IMR-90 (cell line): Measurements from ENCODE around the gene TEX22. TPM values are rescaled to one million over a fixed set of nuclear protein-coding genes. Genes with fewer than 3 reads are reported as not detected.

Experiments
- ATAC-seq: fragments of 200-7000 bp; cut with Tn5 transposase; 2 replicates; pipeline ENCODE4 v1.9.1; 2020; ENCODE audit warnings: low read depth, mild to moderate bottlenecking, moderate library complexity
- BruUV-seq: library from RNA; stranded (reverse); fragments of 400-500 nt; replicated peaks from 2 replicates; lab custom pipeline; 2021; lab: Mats Ljungman, UMichigan
- CTCF ChIA-PET: fragments of 300-600 bp; formaldehyde crosslinking; extraction: SDS; loops from one replicate; lab custom pipeline; 2021; ENCODE audit warnings: antibody characterized with exemption; lab: Yijun Ruan, JAX
- POLR2A ChIA-PET: fragments of 300-600 bp; sonication (Branson Sonifier 250); formaldehyde crosslinking; loops from one replicate; lab custom pipeline; 2022; ENCODE audit warnings: antibody characterized with exemption; ENCODE audit not compliant: unreplicated experiment; lab: Charles Lee
- DNase-seq: peaks from one replicate; pipeline ENCODE4 v3.0.0; 2013
- H2AFZ ChIP-seq: replicated peaks from 2 replicates; pipeline ENCODE3; 2013; ENCODE audit warnings: low read length, mild to moderate bottlenecking; ENCODE audit not compliant: poor library complexity
- H2AK5ac ChIP-seq: 2 replicates; pipeline ENCODE4 v1.6.1; 2013; ENCODE audit warnings: low read depth, low read length, inconsistent platforms
- H2AK9ac ChIP-seq: replicated peaks from 2 replicates; pipeline ENCODE3; 2013; ENCODE audit warnings: mild to moderate bottlenecking, low read depth, low read length, moderate library complexity; ENCODE audit not compliant: poor library complexity
- H2BK120ac ChIP-seq: 2 replicates; pipeline ENCODE4 v1.6.1; 2013; ENCODE audit warnings: low read depth, low read length, inconsistent platforms
- H2BK15ac ChIP-seq: 3 replicates; pipeline ENCODE4 v1.6.1; 2013; ENCODE audit warnings: low read depth, low read length, inconsistent platforms
- H2BK20ac ChIP-seq: 2 replicates; pipeline ENCODE4 v1.6.1; 2013; ENCODE audit warnings: low read depth, mild to moderate bottlenecking, inconsistent platforms, low read length, moderate library complexity
- H2BK5ac ChIP-seq: 2 replicates; pipeline ENCODE4 v1.6.1; 2013; ENCODE audit warnings: mild to moderate bottlenecking, low read depth, low read length, inconsistent platforms; ENCODE audit not compliant: poor library complexity, severe bottlenecking
- H3K14ac ChIP-seq: replicated peaks from 2 replicates; pipeline ENCODE4 v1.6.1; 2013; ENCODE audit warnings: low read depth, low read length, inconsistent platforms
- H3K18ac ChIP-seq: 2 replicates; pipeline ENCODE4 v1.6.1; 2013; ENCODE audit warnings: low read depth, low read length, control low read depth
- H3K23ac ChIP-seq: 2 replicates; pipeline ENCODE4 v1.6.1; 2013; ENCODE audit warnings: low read depth, low read length, inconsistent platforms
- H3K27ac ChIP-seq: 2 replicates; pipeline ENCODE4 v1.5.1; 2013; ENCODE audit warnings: mild to moderate bottlenecking, control low read depth, low read length; ENCODE audit not compliant: insufficient read depth
- H3K27me3 ChIP-seq: 2 replicates; pipeline ENCODE4 v1.6.1; 2013; ENCODE audit warnings: low read length; ENCODE audit not compliant: control insufficient read depth, insufficient read depth
- H3K36me3 ChIP-seq: 2 replicates; pipeline ENCODE4 v1.6.1; 2013; ENCODE audit warnings: low read length, mixed read lengths; ENCODE audit not compliant: control insufficient read depth, insufficient read depth
- H3K4ac ChIP-seq: 2 replicates; pipeline ENCODE4 v1.6.1; 2013; ENCODE audit warnings: low read depth, low read length, inconsistent platforms
- H3K4me1 ChIP-seq: 2 replicates; pipeline ENCODE4 v1.6.1; 2013; ENCODE audit warnings: low read length, mixed read lengths; ENCODE audit not compliant: control insufficient read depth, insufficient read depth
- H3K4me2 ChIP-seq: 2 replicates; pipeline ENCODE4 v1.6.1; 2013; ENCODE audit warnings: low read depth, mild to moderate bottlenecking, control low read depth, low read length, moderate library complexity
- H3K4me3 ChIP-seq: 2 replicates; pipeline ENCODE4 v1.5.1; 2013; ENCODE audit warnings: low read depth, mild to moderate bottlenecking, control low read depth, low read length, moderate library complexity; ENCODE audit not compliant: insufficient read depth
- H3K56ac ChIP-seq: 2 replicates; pipeline ENCODE4 v1.6.1; 2013; ENCODE audit warnings: low read length, inconsistent platforms; ENCODE audit not compliant: insufficient read depth; ENCODE audit errors: extremely low read depth
- H3K79me1 ChIP-seq, 2 experiments: 2 replicates each; pipeline ENCODE4 v1.6.1; 2013; ENCODE audit warnings: low read length in 2 of 2, inconsistent platforms in 1 of 2, low read depth in 1 of 2
- H3K9ac ChIP-seq: 2 replicates; pipeline ENCODE4 v1.6.1; 2013; ENCODE audit warnings: low read depth, low read length, control low read depth
- H3K9me1 ChIP-seq: 2 replicates; pipeline ENCODE4 v1.6.1; 2013; ENCODE audit warnings: low read length, inconsistent platforms; ENCODE audit not compliant: insufficient read depth
- H3K9me3 ChIP-seq: 2 replicates; pipeline ENCODE4 v1.6.1; 2013; ENCODE audit warnings: low read length; ENCODE audit not compliant: control insufficient read depth, insufficient read depth
- H4K20me1 ChIP-seq: 2 replicates; pipeline ENCODE4 v1.6.1; 2013; ENCODE audit warnings: low read length, inconsistent platforms; ENCODE audit not compliant: insufficient read depth
- H4K5ac ChIP-seq: 2 replicates; pipeline ENCODE4 v1.6.1; 2013; ENCODE audit warnings: mild to moderate bottlenecking, low read depth, low read length, control low read depth
- H4K8ac ChIP-seq, 2 experiments: 2 replicates each; pipeline ENCODE4 v1.6.1; 2013; ENCODE audit warnings: low read depth in 2 of 2, low read length in 2 of 2, control low read depth in 1 of 2, inconsistent platforms in 1 of 2
- H4K91ac ChIP-seq: 2 replicates; pipeline ENCODE4 v1.6.1; 2013; ENCODE audit warnings: low read depth, low read length, inconsistent platforms; ENCODE audit not compliant: insufficient read depth
- BHLHE40 ChIP-seq: fragments of 150-350 bp; IDR thresholded peaks from 2 replicates; pipeline ENCODE4 v1.6.1; 2016; ENCODE audit warnings: mild to moderate bottlenecking, low read depth, low read length
- CEBPB ChIP-seq: IDR thresholded peaks from 2 replicates; pipeline ENCODE4 v1.6.1; 2012; ENCODE audit warnings: low read depth, low read length, improper control_type of control experiment
- CHD1 ChIP-seq: IDR thresholded peaks from 2 replicates; pipeline ENCODE4 v1.6.1; 2012; ENCODE audit warnings: low read depth, low read length, improper control_type of control experiment
- CTCF ChIP-seq: conservative IDR thresholded peaks from 2 replicates; pipeline ENCODE4 v1.5.1; 2012; ENCODE audit warnings: mild to moderate bottlenecking, low read depth, low read length, improper control_type of control experiment
- ELK1 ChIP-seq: fragments of 150-350 bp; IDR thresholded peaks from 2 replicates; pipeline ENCODE4 v1.6.1; 2016; ENCODE audit warnings: low read depth, mild to moderate bottlenecking, low read length, moderate library complexity, borderline replicate concordance
- FOS ChIP-seq: fragments of 150-350 bp; IDR thresholded peaks from 2 replicates; pipeline ENCODE4 v1.6.1; 2016; ENCODE audit warnings: low read depth, low read length
- MAFK ChIP-seq: IDR thresholded peaks from 2 replicates; pipeline ENCODE4 v1.6.1; 2012; ENCODE audit warnings: low read depth, low read length, improper control_type of control experiment
- MAZ ChIP-seq: IDR thresholded peaks from 2 replicates; pipeline ENCODE4 v1.6.1; 2012; ENCODE audit warnings: low read depth, mild to moderate bottlenecking, low read length, improper control_type of control experiment, moderate library complexity, borderline replicate concordance
- MXI1 ChIP-seq: IDR thresholded peaks from 2 replicates; pipeline ENCODE4 v1.6.1; 2012; ENCODE audit warnings: low read depth, mild to moderate bottlenecking, low read length, moderate library complexity, borderline replicate concordance
- NFE2L2 ChIP-seq: fragments of 150-350 bp; IDR thresholded peaks from 2 replicates; pipeline ENCODE4 v1.6.1; 2016; ENCODE audit warnings: low read depth, mild to moderate bottlenecking, low read length
- POLR2A ChIP-seq: IDR thresholded peaks from 2 replicates; pipeline ENCODE4 v1.6.1; 2012; ENCODE audit warnings: mild to moderate bottlenecking, low read depth, low read length
- RAD21 ChIP-seq: IDR thresholded peaks from 2 replicates; pipeline ENCODE4 v1.6.1; 2012; ENCODE audit warnings: low read length, improper control_type of control experiment
- RCOR1 ChIP-seq: IDR thresholded peaks from 2 replicates; pipeline ENCODE4 v1.6.1; 2012; ENCODE audit warnings: mild to moderate bottlenecking, low read length, improper control_type of control experiment; ENCODE audit not compliant: insufficient replicate concordance
- RFX5 ChIP-seq: IDR thresholded peaks from 2 replicates; pipeline ENCODE4 v1.8.0; 2012; ENCODE audit warnings: low read depth, mild to moderate bottlenecking, low read length, moderate library complexity
- SMC3 ChIP-seq: fragments of 150-350 bp; IDR thresholded peaks from 2 replicates; pipeline ENCODE4 v1.6.1; 2016; ENCODE audit warnings: low read depth, mild to moderate bottlenecking, antibody characterized with exemption, low read length, moderate library complexity
- USF2 ChIP-seq: fragments of 150-350 bp; IDR thresholded peaks from 2 replicates; pipeline ENCODE4 v1.6.1; 2017; ENCODE audit warnings: mild to moderate bottlenecking, antibody characterized with exemption, low read length, low read depth
- WGBS, 2 experiments: methylation state at CpG; one replicate each; pipeline versions ENCODE4 v1.1.5 to v1.1.7; 2013; ENCODE audit warnings: missing lambda C conversion rate in 2 of 2; ENCODE audit not compliant: insufficient read length in 1 of 2; ENCODE audit errors: extremely low coverage in 2 of 2; 5-methylcytosine and 5-hydroxymethylcytosine counted together
- dilution Hi-C: fragments of 300-500 bp; cut with HindIII; formaldehyde crosslinking; loops from one replicate; pipeline ENCODE4 v1.14.3; 2018; ENCODE audit warnings: low sequenced_read_pairs; ENCODE audit not compliant: unreplicated experiment
- in situ Hi-C: fragments of 300-500 bp; cut with MboI; formaldehyde crosslinking; loops from 3 replicates; pipeline ENCODE4 v1.14.3; 2019; ENCODE audit warnings: low sequenced_read_pairs, inconsistent platforms, mixed read lengths
- intact Hi-C: fragments of 100-400 bp; cut with micrococcal nuclease; formaldehyde crosslinking; loops from 2 replicates; pipeline ENCODE4 v1.10.0; 2022
- polyA plus RNA-seq, 3 experiments: library from polyadenylated mRNA; depleted of rRNA; stranded (reverse); fragments of >200 nt; gene quantifications; 2 replicates each; pipeline ENCODE4 v1.2.3, GENCODE V29; 2012; ENCODE audit warnings: low replicate concordance in 1 of 3
- total RNA-seq: library from RNA; depleted of rRNA; stranded (reverse); fragments of >200 nt; gene quantifications from 2 replicates; pipeline ENCODE4 v1.2.3, GENCODE V29; 2012

Gene TEX22
- total and polyA plus RNA-seq, 2 of the 4 experiments (the other 2 are of a cell fraction), result 0.10 to 0.18 TPM

GRCh38 chr14:105426416-105427130 is 28.2 kb downstream of the TEX22 start:
- BruUV-seq, result no TSS peak
- TF ChIP-seq MAZ (no peak), RCOR1 (no peak), ELK1 (no peak), NFE2L2 (no peak), SMC3 (no peak), MXI1 (no peak), RFX5 (no peak), CHD1 (no peak), FOS (no peak), RAD21 (no peak), MAFK (no peak), BHLHE40 (no peak), CEBPB (no peak), POLR2A (no peak), USF2 (no peak), CTCF (no peak)
- DNase-seq, result no peak
- H3K36me3 ChIP-seq, result peaks cover 17% of the 10 kb centered on the region
- H2BK20ac ChIP-seq, result no peak overlapping the region
- no peak overlapping the region for H3K4ac ChIP-seq
- no peak overlapping the region for H3K4me2 ChIP-seq
- H3K4me1 ChIP-seq, result peaks cover 2% of the 10 kb centered on the region
- no peak overlapping the region for H4K5ac ChIP-seq
- no peaks in the 10 kb centered on the region for H3K27me3 ChIP-seq
- no peak overlapping the region for H2AK9ac ChIP-seq
- no peaks in the 10 kb centered on the region for H3K9me3 ChIP-seq
- no peak overlapping the region for H2BK15ac ChIP-seq
- H2BK120ac ChIP-seq, result no peak overlapping the region
- H2AK5ac ChIP-seq, result no peak overlapping the region
- H3K23ac ChIP-seq, result no peak overlapping the region
- in situ Hi-C loops, result no loop called here
- no peak overlapping the region for H3K27ac ChIP-seq
- no peak overlapping the region for H3K4me3 ChIP-seq
- peaks cover 82% of the 10 kb centered on the region for H4K20me1 ChIP-seq
- no peak overlapping the region for H2AFZ ChIP-seq
- POLR2A ChIA-PET, result no interaction called here
- no peak overlapping the region for H3K14ac ChIP-seq
- no peak for ATAC-seq
- dilution Hi-C loops, result no loop called here
- no peak overlapping the region for H3K56ac ChIP-seq
- intact Hi-C loops, result no loop called here
- peaks cover 14 to 60% of the 10 kb centered on the region in 2 experiments for H3K79me1 ChIP-seq
- CTCF ChIA-PET, result no interaction called here
- no peak overlapping the region for H4K91ac ChIP-seq
- 92% methylated on average over 7 of the region's 21 CpGs; no CpG with 5 or more reads in 1 of the 2 experiments for WGBS, 2 experiments
- no peak overlapping the region for H4K8ac ChIP-seq
- H3K18ac ChIP-seq, result no peak overlapping the region
- no peak overlapping the region for H2BK5ac ChIP-seq
- H3K9me1 ChIP-seq, result peaks cover 8% of the 10 kb centered on the region
- H3K9ac ChIP-seq, result no peak overlapping the region
